Liver (tissue), 9 donors: ENCODE results near the gene MT1E. TPM values are rescaled to one million over a fixed set of nuclear protein-coding genes. Genes with fewer than 3 reads are reported as not detected.
A peak's percentile ranks its signal among the peaks of the same experiment; 100 is the strongest.

Source experiments
- DNase-seq: peaks from one replicate; pipeline ENCODE4 v3.0.0-alpha.2; 2017; ENCODE audit warnings: low spot score
- H3K27ac ChIP-seq, 2 donors: one replicate each; pipeline ENCODE4 v1.7.0; 2013; ENCODE audit warnings: inconsistent platforms in 2 of 2, low read length in 2 of 2, control low read depth in 1 of 2, low read depth in 1 of 2, mild to moderate bottlenecking in 1 of 2
- H3K27me3 ChIP-seq, 4 donors: one replicate each; pipeline versions ENCODE4 v1.6.1 to v1.7.0; 2013; ENCODE audit warnings: low read length in 3 of 4, inconsistent platforms in 1 of 4, mild to moderate bottlenecking in 1 of 4, moderate library complexity in 1 of 4; ENCODE audit not compliant: control insufficient read depth in 4 of 4, insufficient read depth in 4 of 4
- H3K36me3 ChIP-seq, 4 donors: one replicate each; pipeline versions ENCODE4 v1.6.1 to v1.7.0; 2013; ENCODE audit warnings: low read length in 3 of 4, mild to moderate bottlenecking in 3 of 4, low read depth in 1 of 4, moderate library complexity in 1 of 4; ENCODE audit not compliant: control insufficient read depth in 4 of 4, insufficient read depth in 3 of 4
- H3K4me1 ChIP-seq, 4 donors: one replicate each; pipeline versions ENCODE4 v1.6.1 to v1.7.0; 2013; ENCODE audit warnings: low read length in 3 of 4, mild to moderate bottlenecking in 3 of 4, moderate library complexity in 1 of 4; ENCODE audit not compliant: control insufficient read depth in 4 of 4, insufficient read depth in 4 of 4
- H3K4me3 ChIP-seq, 3 donors: one replicate each; pipeline versions ENCODE4 v1.6.1 to v1.7.0; 2013; ENCODE audit warnings: low read length in 3 of 3, control low read depth in 1 of 3, low read depth in 1 of 3, mild to moderate bottlenecking in 1 of 3
- H3K9ac ChIP-seq, 2 donors: one replicate each; pipeline ENCODE4 v1.7.0; 2013; ENCODE audit warnings: low read length in 2 of 2, mild to moderate bottlenecking in 2 of 2, moderate library complexity in 2 of 2, control low read depth in 1 of 2, low read depth in 1 of 2
- H3K9me3 ChIP-seq, 4 donors: one replicate each; pipeline versions ENCODE4 v1.6.1 to v1.7.0; 2013; ENCODE audit warnings: low read length in 3 of 4; ENCODE audit not compliant: control insufficient read depth in 4 of 4
- FOXA1 ChIP-seq: IDR thresholded peaks from 2 replicates; pipeline ENCODE4 v1.6.1; 2016; ENCODE audit warnings: antibody characterized with exemption
- FOXA2 ChIP-seq: IDR thresholded peaks from 2 replicates; pipeline ENCODE4 v1.6.1; 2016; ENCODE audit warnings: antibody characterized with exemption
- HNF4A ChIP-seq, 2 donors: conservative IDR thresholded peaks; 2 replicates each; pipeline ENCODE4 v1.6.1; 2016; ENCODE audit warnings: antibody characterized with exemption in 2 of 2, mild to moderate bottlenecking in 2 of 2
- HNF4G ChIP-seq: IDR thresholded peaks from 2 replicates; pipeline ENCODE4 v1.6.1; 2016; ENCODE audit warnings: antibody characterized with exemption
- JUND ChIP-seq, 2 donors: IDR thresholded peaks; 2 replicates each; pipeline ENCODE4 v1.6.1; 2016; ENCODE audit warnings: antibody characterized with exemption in 2 of 2
- NR2F2 ChIP-seq: IDR thresholded peaks from 2 replicates; pipeline ENCODE4 v1.6.1; 2016; ENCODE audit warnings: antibody characterized with exemption
- RAD21 ChIP-seq, 2 donors: IDR thresholded peaks; 2 replicates each; pipeline ENCODE4 v1.6.1; 2016; ENCODE audit warnings: antibody characterized with exemption in 2 of 2, mild to moderate bottlenecking in 2 of 2
- RXRA ChIP-seq, 2 donors: IDR thresholded peaks; 2 replicates each; pipeline ENCODE4 v1.6.1; 2017 to 2018; ENCODE audit warnings: antibody characterized with exemption in 2 of 2, mild to moderate bottlenecking in 1 of 2
- SP1 ChIP-seq: IDR thresholded peaks from 2 replicates; pipeline ENCODE4 v1.6.1; 2018; ENCODE audit warnings: antibody characterized with exemption, mild to moderate bottlenecking
- WGBS: extraction: QIAGEN DNeasy Blood & Tissue Kit; methylation state at CpG from one replicate; pipeline ENCODE4 v1.1.7; 2013; 5-methylcytosine and 5-hydroxymethylcytosine counted together
- polyA plus RNA-seq, 2 donors: library from polyadenylated mRNA; stranded (reverse) in 1 of 2; unstranded in 1 of 2; fragments of 200-250 nt in 1 of 2; fragments of >200 nt in 1 of 2; fragmentation: Nextera tagmentation in 1 of 2; extraction: Ambion mirVana in 1 of 2; gene quantifications; one replicate each; pipeline versions ENCODE4 v1.2.1 to v1.2.3, GENCODE V29; 2013 to 2015
- total RNA-seq, 2 donors: library from RNA; depleted of rRNA; stranded (reverse); fragments of >200 nt; gene quantifications; one replicate each; pipeline ENCODE4 v1.2.3, GENCODE V29; 2014
- TF ChIP-seq, protein P1 (sequence below): IDR thresholded peaks from 2 replicates; pipeline ENCODE4 v1.6.1; 2016; ENCODE audit warnings: antibody characterized with exemption
- TF ChIP-seq, protein P2 (sequence below): fragments of 150-350 bp; IDR thresholded peaks from 2 replicates; pipeline ENCODE4 v1.5.1; 2017; ENCODE audit warnings: improper control_type of control experiment, low read depth, low read length; ENCODE audit not compliant: missing input control
- TF ChIP-seq, protein P3 (sequence below): IDR thresholded peaks from 2 replicates; pipeline ENCODE4 v1.6.1; 2016; ENCODE audit warnings: antibody characterized with exemption
- TF ChIP-seq, protein P4 (sequence below): IDR thresholded peaks from 2 replicates; pipeline ENCODE4 v1.6.1; 2016; ENCODE audit warnings: antibody characterized with exemption, mild to moderate bottlenecking
- donor health status: healthy.
- donor health status: healthy.
- donor health status: healthy.
- donor health status: healthy.
- donor health status: healthy.

MT1E gene
- total and polyA plus RNA-seq, 4 donors: 206 to 1,831 (median 808) TPM

DNA sequence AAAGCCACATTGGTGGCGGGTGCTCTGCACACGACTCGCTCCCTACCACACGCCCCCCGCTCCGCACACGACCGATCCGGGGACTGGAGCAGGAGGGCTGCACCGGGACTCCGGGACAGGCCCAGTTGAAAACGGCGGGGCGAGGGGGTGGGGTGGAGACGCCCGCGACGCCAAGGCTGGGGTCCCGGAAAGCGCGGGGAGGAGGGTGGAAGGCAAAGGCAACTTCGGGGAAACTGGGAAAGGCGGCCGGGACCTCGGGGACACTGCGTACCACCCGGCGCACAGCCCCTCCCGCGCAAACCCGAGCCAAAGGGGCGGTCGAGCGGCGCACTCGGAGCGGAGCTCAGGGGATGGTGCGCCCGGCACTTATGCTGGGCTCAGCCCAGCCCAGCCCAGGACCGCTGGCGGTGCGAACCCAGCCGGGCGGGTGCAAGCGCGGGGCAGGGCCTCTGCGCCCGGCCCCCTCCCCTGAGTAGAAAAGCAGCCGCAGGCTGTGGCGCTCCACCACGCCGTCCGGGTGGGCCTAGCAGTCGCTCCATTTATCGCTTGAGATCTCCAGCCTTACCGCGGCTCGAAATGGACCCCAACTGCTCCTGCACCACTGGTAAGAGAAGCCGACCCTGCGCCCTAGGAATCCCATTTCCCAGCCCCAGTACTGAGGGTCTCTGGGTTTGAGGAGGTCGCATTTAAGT lies 6.7 kb downstream of the MT1E start, which contains the start of gene MT1M (continued):
- TF ChIP-seq, protein P1, sequence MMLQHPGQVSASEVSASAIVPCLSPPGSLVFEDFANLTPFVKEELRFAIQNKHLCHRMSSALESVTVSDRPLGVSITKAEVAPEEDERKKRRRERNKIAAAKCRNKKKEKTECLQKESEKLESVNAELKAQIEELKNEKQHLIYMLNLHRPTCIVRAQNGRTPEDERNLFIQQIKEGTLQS: no peak
- TF ChIP-seq SP1 (peak; percentile 80), JUND (IDR thresholded peaks at IDR 0.05) (no peak)

DNA sequence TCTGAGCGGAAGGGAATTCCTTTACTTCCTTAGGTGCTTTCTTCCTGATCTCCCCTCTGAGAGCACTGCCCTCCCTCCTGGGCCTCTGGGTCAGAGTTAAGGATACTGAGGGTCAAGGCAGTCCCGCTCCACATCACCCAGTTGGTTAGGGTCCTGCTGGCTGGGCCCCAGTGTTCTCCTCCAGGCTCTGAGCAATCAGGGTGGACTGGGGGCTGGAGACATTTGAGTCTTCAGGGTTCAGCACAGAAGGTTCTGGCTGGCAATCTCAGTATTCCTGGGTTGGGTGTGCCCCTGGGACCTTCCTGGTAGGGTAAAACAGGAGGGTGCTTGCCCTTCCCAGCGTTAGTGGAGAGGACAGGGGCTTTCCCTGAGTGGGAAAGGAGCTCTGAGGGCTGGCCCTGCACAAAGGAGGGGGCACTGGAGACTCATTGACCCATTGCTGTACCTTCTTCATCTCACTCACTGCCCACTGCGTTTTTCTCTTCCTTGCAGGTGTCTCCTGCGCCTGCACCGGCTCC lies 7.3 kb downstream of the MT1E start:
- H3K9ac ChIP-seq: peak overlapping the region; percentile 77 to 84
- no peaks in the 10 kb centered on the region for H3K36me3 ChIP-seq
- no peaks in the 10 kb centered on the region for H3K27me3 ChIP-seq
- TF ChIP-seq HNF4A (conservative IDR thresholded peaks at IDR 0.05): no peak
- TF ChIP-seq JUND (IDR thresholded peaks at IDR 0.05): no peak
- TF ChIP-seq, protein P2, sequence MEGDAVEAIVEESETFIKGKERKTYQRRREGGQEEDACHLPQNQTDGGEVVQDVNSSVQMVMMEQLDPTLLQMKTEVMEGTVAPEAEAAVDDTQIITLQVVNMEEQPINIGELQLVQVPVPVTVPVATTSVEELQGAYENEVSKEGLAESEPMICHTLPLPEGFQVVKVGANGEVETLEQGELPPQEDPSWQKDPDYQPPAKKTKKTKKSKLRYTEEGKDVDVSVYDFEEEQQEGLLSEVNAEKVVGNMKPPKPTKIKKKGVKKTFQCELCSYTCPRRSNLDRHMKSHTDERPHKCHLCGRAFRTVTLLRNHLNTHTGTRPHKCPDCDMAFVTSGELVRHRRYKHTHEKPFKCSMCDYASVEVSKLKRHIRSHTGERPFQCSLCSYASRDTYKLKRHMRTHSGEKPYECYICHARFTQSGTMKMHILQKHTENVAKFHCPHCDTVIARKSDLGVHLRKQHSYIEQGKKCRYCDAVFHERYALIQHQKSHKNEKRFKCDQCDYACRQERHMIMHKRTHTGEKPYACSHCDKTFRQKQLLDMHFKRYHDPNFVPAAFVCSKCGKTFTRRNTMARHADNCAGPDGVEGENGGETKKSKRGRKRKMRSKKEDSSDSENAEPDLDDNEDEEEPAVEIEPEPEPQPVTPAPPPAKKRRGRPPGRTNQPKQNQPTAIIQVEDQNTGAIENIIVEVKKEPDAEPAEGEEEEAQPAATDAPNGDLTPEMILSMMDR: no peak
- TF ChIP-seq HNF4G: no peak
- TF ChIP-seq, protein P3, sequence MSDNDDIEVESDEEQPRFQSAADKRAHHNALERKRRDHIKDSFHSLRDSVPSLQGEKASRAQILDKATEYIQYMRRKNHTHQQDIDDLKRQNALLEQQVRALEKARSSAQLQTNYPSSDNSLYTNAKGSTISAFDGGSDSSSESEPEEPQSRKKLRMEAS: no peak
- no peak for TF ChIP-seq RAD21 (IDR thresholded peaks at IDR 0.05)
- TF ChIP-seq FOXA2: no peak
- no peak for TF ChIP-seq RXRA (IDR thresholded peaks at IDR 0.05)
- TF ChIP-seq FOXA1: no peak
- TF ChIP-seq, protein P4, sequence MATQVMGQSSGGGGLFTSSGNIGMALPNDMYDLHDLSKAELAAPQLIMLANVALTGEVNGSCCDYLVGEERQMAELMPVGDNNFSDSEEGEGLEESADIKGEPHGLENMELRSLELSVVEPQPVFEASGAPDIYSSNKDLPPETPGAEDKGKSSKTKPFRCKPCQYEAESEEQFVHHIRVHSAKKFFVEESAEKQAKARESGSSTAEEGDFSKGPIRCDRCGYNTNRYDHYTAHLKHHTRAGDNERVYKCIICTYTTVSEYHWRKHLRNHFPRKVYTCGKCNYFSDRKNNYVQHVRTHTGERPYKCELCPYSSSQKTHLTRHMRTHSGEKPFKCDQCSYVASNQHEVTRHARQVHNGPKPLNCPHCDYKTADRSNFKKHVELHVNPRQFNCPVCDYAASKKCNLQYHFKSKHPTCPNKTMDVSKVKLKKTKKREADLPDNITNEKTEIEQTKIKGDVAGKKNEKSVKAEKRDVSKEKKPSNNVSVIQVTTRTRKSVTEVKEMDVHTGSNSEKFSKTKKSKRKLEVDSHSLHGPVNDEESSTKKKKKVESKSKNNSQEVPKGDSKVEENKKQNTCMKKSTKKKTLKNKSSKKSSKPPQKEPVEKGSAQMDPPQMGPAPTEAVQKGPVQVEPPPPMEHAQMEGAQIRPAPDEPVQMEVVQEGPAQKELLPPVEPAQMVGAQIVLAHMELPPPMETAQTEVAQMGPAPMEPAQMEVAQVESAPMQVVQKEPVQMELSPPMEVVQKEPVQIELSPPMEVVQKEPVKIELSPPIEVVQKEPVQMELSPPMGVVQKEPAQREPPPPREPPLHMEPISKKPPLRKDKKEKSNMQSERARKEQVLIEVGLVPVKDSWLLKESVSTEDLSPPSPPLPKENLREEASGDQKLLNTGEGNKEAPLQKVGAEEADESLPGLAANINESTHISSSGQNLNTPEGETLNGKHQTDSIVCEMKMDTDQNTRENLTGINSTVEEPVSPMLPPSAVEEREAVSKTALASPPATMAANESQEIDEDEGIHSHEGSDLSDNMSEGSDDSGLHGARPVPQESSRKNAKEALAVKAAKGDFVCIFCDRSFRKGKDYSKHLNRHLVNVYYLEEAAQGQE: no peak
- H3K4me1 ChIP-seq: peaks cover 2 to 27% (median 7%) of the 10 kb centered on the region in 4 donors
- DNase-seq: no peak
- peak overlapping the region; percentile 84 to 87 for H3K27ac ChIP-seq
- 49% methylated on average over 6 of the region's 6 CpGs for WGBS
- H3K4me3 ChIP-seq: peak overlapping the region; percentile 48 to 95 (median 93)
- no peaks in the 10 kb centered on the region for H3K9me3 ChIP-seq

DNA sequence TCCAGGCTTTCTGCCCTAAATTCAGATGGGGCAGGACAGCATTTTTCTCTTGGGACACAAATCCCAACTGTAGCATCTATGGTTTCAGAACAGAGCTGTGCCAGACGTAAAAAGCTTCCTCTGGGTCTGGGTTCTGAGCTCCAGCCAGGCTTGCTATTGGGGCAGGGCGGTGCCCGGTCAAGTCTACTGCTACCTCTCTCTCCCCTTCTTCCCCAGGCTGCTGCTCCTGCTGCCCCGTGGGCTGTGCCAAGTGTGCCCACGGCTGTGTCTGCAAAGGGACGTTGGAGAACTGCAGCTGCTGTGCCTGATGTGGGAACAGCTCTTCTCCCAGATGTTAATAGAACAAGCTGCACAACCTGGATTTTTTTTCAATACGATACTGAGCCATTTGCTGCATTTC lies 8.0 kb downstream of the MT1E start:
- peak overlapping the region in 1 of 2 donors; percentile 84 for H3K9ac ChIP-seq
- H3K4me3 ChIP-seq: peak overlapping the region in 2 of 3 donors; percentile 93 to 95
- no peak for DNase-seq
- 56% methylated on average over 7 of the region's 7 CpGs for WGBS
- TF ChIP-seq, protein P3: no peak
- TF ChIP-seq NR2F2: no peak
- TF ChIP-seq SP1: no peak
- TF ChIP-seq FOXA1: no peak
- no peak for TF ChIP-seq FOXA2
- no peaks in the 10 kb centered on the region for H3K27me3 ChIP-seq
- H3K36me3 ChIP-seq: no peaks in the 10 kb centered on the region
- no peaks in the 10 kb centered on the region for H3K9me3 ChIP-seq
- peak overlapping the region; percentile 84 to 87 for H3K27ac ChIP-seq
- H3K4me1 ChIP-seq: peaks cover 2 to 31% (median 8%) of the 10 kb centered on the region in 4 donors
